CD14-positive monocyte (primary cell): ENCODE measurements around the gene ACTRT2. TPM values are rescaled to one million over a fixed set of nuclear protein-coding genes. Genes with fewer than 3 reads are reported as not detected.

ENCODE experiments used
- DNase-seq, 3 donors: peaks; one replicate each; pipeline ENCODE4 v3.0.0-alpha.2; 2011 to 2022
- H2AFZ ChIP-seq: 2 replicates; pipeline ENCODE4 v1.6.0; 2012; ENCODE audit warnings: mild to moderate bottlenecking, low read depth, low read length, inconsistent platforms; ENCODE audit not compliant: insufficient read depth, poor library complexity, severe bottlenecking
- H3K27ac ChIP-seq, 2 donors: 1 replicate in 1 of 2; 2 replicates in 1 of 2; pipeline ENCODE4 v1.5.1; 2012 to 2013; ENCODE audit warnings: low read length in 2 of 2, control low read depth in 1 of 2, inconsistent platforms in 1 of 2, low read depth in 1 of 2, mild to moderate bottlenecking in 1 of 2
- H3K27me3 ChIP-seq, 2 donors: one replicate each; pipeline versions ENCODE4 v1.6.0 to v1.6.1; 2011 to 2013; ENCODE audit warnings: low read length in 2 of 2; ENCODE audit not compliant: control insufficient read depth in 2 of 2, insufficient read depth in 2 of 2
- H3K36me3 ChIP-seq, 2 donors: replicated peaks in 1 of 2; 1 replicate in 1 of 2; 2 replicates in 1 of 2; pipeline versions ENCODE4 v1.5.1 to v1.6.1; 2012 to 2013; ENCODE audit warnings: low read length in 2 of 2, control low read depth in 1 of 2, inconsistent platforms in 1 of 2, mild to moderate bottlenecking in 1 of 2; ENCODE audit not compliant: insufficient read depth in 2 of 2, control insufficient read depth in 1 of 2
- H3K4me1 ChIP-seq, 2 donors: 1 replicate in 1 of 2; 2 replicates in 1 of 2; pipeline versions ENCODE4 v1.5.1 to v1.6.1; 2012 to 2013; ENCODE audit warnings: low read length in 2 of 2, control low read depth in 1 of 2, inconsistent platforms in 1 of 2, mild to moderate bottlenecking in 1 of 2, moderate library complexity in 1 of 2; ENCODE audit not compliant: insufficient read depth in 2 of 2, control insufficient read depth in 1 of 2
- H3K4me2 ChIP-seq: replicated peaks from 2 replicates; pipeline ENCODE3; 2012; ENCODE audit warnings: low read length, moderate library complexity, mild to moderate bottlenecking; ENCODE audit not compliant: poor library complexity, severe bottlenecking; ENCODE audit errors: extremely low read depth
- H3K4me3 ChIP-seq, 3 experiments: fragments of 200-600 bp in 1 of 3; sonication (generic) in 1 of 3; replicated peaks in 1 of 3; 1 replicate in 2 of 3; 2 replicates in 1 of 3; pipeline ENCODE4 v1.5.1; 2011 to 2013; ENCODE audit warnings: low read length in 3 of 3, mild to moderate bottlenecking in 3 of 3, control low read depth in 2 of 3, low read depth in 2 of 3, inconsistent platforms in 1 of 3, moderate library complexity in 1 of 3
- H3K79me2 ChIP-seq: 2 replicates; pipeline ENCODE4 v1.6.0; 2012; ENCODE audit warnings: mild to moderate bottlenecking, control low read depth, inconsistent platforms, low read length, moderate library complexity; ENCODE audit not compliant: insufficient read depth
- H3K9ac ChIP-seq: 2 replicates; pipeline ENCODE4 v1.6.0; 2017; ENCODE audit warnings: low read length, mild to moderate bottlenecking; ENCODE audit not compliant: insufficient read depth, poor library complexity, severe bottlenecking
- H3K9me3 ChIP-seq, 2 donors: replicated peaks in 1 of 2; 1 replicate in 1 of 2; 2 replicates in 1 of 2; pipeline versions ENCODE4 v1.5.1 to v1.6.1; 2012 to 2013; ENCODE audit warnings: low read length in 2 of 2, control low read depth in 1 of 2; ENCODE audit not compliant: control insufficient read depth in 1 of 2, insufficient read depth in 1 of 2
- H4K20me1 ChIP-seq: 2 replicates; pipeline ENCODE4 v1.6.0; 2012; ENCODE audit warnings: mild to moderate bottlenecking, low read length, control low read depth, moderate library complexity; ENCODE audit not compliant: insufficient read depth
- H3K27ac Mint-ChIP-seq, 7 donors: one replicate each; pipeline ENCODE4 v1.8.0; 2020; ENCODE audit warnings: mild to moderate bottlenecking in 7 of 7, mixed read lengths in 7 of 7, moderate library complexity in 6 of 7, inconsistent platforms in 2 of 7
- H3K27me3 Mint-ChIP-seq, 3 donors: one replicate each; pipeline ENCODE4 v1.8.0; 2021 to 2022; ENCODE audit warnings: low read depth in 3 of 3, mild to moderate bottlenecking in 3 of 3, mixed read lengths in 3 of 3, moderate library complexity in 3 of 3, inconsistent platforms in 1 of 3
- H3K36me3 Mint-ChIP-seq, 2 donors: one replicate each; pipeline ENCODE4 v1.8.0; 2020; ENCODE audit warnings: mixed read lengths in 2 of 2, inconsistent platforms in 1 of 2, mild to moderate bottlenecking in 1 of 2
- H3K4me1 Mint-ChIP-seq: one replicate; pipeline ENCODE4 v1.8.0; 2020; ENCODE audit warnings: mild to moderate bottlenecking, mixed read lengths
- H3K4me3 Mint-ChIP-seq, 2 donors: one replicate each; pipeline ENCODE4 v1.8.0; 2020; ENCODE audit warnings: mild to moderate bottlenecking in 2 of 2, mixed read lengths in 2 of 2, moderate library complexity in 1 of 2
- H3K9me3 Mint-ChIP-seq, 7 donors: one replicate each; pipeline ENCODE4 v1.8.0; 2020 to 2022; ENCODE audit warnings: mixed read lengths in 7 of 7, mild to moderate bottlenecking in 6 of 7, moderate library complexity in 6 of 7, inconsistent platforms in 2 of 7
- WGBS: methylation state at CpG from one replicate; pipeline ENCODE4 v1.1.5; 2013; ENCODE audit warnings: missing lambda C conversion rate; ENCODE audit not compliant: insufficient coverage; 5-methylcytosine and 5-hydroxymethylcytosine counted together
- intact Hi-C, 2 donors: fragments of 100-400 bp; cut with micrococcal nuclease; formaldehyde crosslinking; loops; one replicate each; pipeline versions ENCODE4 v1.15.0 to v1.15.1; 2023
- polyA plus RNA-seq, 3 donors: library from polyadenylated mRNA; depleted of rRNA in 1 of 3; unstranded in 2 of 3; stranded (reverse) in 1 of 3; fragments of 300-500 nt in 2 of 3; fragments of >200 nt in 1 of 3; fragmentation: Illumina TruSeq in 2 of 3; gene quantifications; 1 replicate in 2 of 3; 2 replicates in 1 of 3; pipeline ENCODE4 v1.2.3, GENCODE V29; 2012 to 2021
- TF ChIP-seq, protein P1 (sequence below): fragments of 200-600 bp; IDR thresholded peaks from one replicate; pipeline ENCODE4 v1.8.0; 2022; ENCODE audit warnings: antibody characterized with exemption, mild to moderate bottlenecking

Gene ACTRT2
- polyA plus RNA-seq, 3 donors, result not detected

- H3K27ac ChIP-seq, result no peak overlapping the region
- DNase-seq, result no peak
Observed at GRCh38 chr1:2972011-2972878, 49.0 kb upstream of the ACTRT2 start.

GRCh38 chr1:2972879-2973575 is 48.2 kb upstream of the ACTRT2 start:
- no peak for DNase-seq
- Histone ChIP-seq H3K36me3 (no peaks in the 10 kb centered on the region), H3K27ac (no peak overlapping the region), H3K27me3 (peaks cover 0 to 15% of the 10 kb centered on the region in 2 donors), H3K4me1 (no peaks in the 10 kb centered on the region), H3K4me3 (no peak overlapping the region), H4K20me1 (no peaks in the 10 kb centered on the region), H3K4me2 (no peak overlapping the region), H2AFZ (no peak overlapping the region), H3K9me3 (no peaks in the 10 kb centered on the region), H3K79me2 (no peaks in the 10 kb centered on the region), H3K9ac (no peak overlapping the region)
- H3K27ac Mint-ChIP-seq, result no peak overlapping the region
- no peak overlapping the region for H3K4me3 Mint-ChIP-seq
- H3K27me3 Mint-ChIP-seq, result peaks cover 5 to 15% (median 12%) of the 10 kb centered on the region in 3 donors
- H3K9me3 Mint-ChIP-seq, result no peaks in the 10 kb centered on the region
- no peaks in the 10 kb centered on the region for H3K36me3 Mint-ChIP-seq
- WGBS, result 37% methylated on average over 9 of the region's 14 CpGs
- TF ChIP-seq, protein P1, sequence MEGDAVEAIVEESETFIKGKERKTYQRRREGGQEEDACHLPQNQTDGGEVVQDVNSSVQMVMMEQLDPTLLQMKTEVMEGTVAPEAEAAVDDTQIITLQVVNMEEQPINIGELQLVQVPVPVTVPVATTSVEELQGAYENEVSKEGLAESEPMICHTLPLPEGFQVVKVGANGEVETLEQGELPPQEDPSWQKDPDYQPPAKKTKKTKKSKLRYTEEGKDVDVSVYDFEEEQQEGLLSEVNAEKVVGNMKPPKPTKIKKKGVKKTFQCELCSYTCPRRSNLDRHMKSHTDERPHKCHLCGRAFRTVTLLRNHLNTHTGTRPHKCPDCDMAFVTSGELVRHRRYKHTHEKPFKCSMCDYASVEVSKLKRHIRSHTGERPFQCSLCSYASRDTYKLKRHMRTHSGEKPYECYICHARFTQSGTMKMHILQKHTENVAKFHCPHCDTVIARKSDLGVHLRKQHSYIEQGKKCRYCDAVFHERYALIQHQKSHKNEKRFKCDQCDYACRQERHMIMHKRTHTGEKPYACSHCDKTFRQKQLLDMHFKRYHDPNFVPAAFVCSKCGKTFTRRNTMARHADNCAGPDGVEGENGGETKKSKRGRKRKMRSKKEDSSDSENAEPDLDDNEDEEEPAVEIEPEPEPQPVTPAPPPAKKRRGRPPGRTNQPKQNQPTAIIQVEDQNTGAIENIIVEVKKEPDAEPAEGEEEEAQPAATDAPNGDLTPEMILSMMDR, result no peak
- no peaks in the 10 kb centered on the region for H3K4me1 Mint-ChIP-seq
- intact Hi-C loops, result no loop called here

More at GRCh38 chr1:2972011-2972878, 49.0 kb upstream of the ACTRT2 start:
- no peaks in the 10 kb centered on the region for H3K9me3 ChIP-seq
- no peaks in the 10 kb centered on the region for H3K4me1 Mint-ChIP-seq
- H3K9ac ChIP-seq, result no peak overlapping the region
- H3K36me3 ChIP-seq, result no peaks in the 10 kb centered on the region
- peaks cover 6 to 17% (median 14%) of the 10 kb centered on the region in 3 donors for H3K27me3 Mint-ChIP-seq
- H3K4me1 ChIP-seq, result no peaks in the 10 kb centered on the region
- H3K36me3 Mint-ChIP-seq, result no peaks in the 10 kb centered on the region
- H3K4me3 Mint-ChIP-seq, result no peak overlapping the region
- intact Hi-C loops, result no loop called here
- peaks cover 0 to 19% of the 10 kb centered on the region in 2 donors for H3K27me3 ChIP-seq
- TF ChIP-seq, protein P1, result no peak
- no peaks in the 10 kb centered on the region for H3K9me3 Mint-ChIP-seq
- WGBS, result 83% methylated on average over 22 of the region's 27 CpGs
- H2AFZ ChIP-seq, result no peak overlapping the region
- H3K79me2 ChIP-seq, result no peaks in the 10 kb centered on the region
- H3K4me3 ChIP-seq, result no peak overlapping the region
- no peak overlapping the region for H3K27ac Mint-ChIP-seq
- no peak overlapping the region for H3K4me2 ChIP-seq
- no peaks in the 10 kb centered on the region for H4K20me1 ChIP-seq
